ENCODE data around the gene IDUA.

IDUA gene

DNA sequence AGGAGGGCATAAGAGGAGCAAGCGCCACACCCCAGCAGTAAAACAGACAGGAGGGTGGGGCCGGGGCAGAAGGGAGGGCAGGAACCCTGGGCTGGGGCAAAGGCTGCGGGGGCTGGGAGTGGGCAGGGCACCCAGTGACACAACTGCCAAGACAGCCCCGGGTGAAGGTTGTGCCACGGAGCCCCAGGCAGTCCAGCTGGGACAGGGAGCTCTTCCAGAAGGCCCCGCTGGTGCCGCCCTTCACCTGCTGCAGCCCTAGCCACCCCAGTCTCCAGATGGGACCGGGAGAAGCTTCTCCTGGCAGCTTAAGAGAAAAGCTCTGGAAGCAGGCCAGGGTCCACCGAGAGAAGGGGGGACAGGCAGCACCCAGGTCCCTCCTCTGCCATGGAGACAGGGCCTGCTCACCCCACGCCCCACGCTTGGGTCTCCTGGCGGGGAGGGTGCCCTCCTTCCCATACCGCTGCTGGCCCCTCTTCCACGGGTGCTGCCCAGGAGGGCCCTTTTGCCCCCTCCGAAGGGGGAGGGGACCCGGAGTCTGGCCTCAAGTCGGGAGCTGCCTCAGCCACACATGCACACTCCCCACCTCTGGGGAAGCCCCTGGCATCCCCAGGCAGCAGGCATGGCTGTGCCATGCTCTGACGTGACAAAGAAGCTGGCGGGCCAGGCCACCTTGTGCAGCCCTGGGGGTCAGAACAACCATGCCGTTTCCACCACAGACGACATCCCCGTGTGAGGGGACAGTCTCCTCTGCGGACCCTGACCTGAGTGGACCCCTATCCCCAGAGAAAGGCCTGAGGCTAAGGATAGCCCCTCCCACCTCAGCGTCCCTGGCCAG lies 15.0 kb upstream of the IDUA start:
- Histone ChIP-seq H3K79me2 (ENCODE audit: insufficient read depth, low read length) (no peaks in the 10 kb centered on the region), H3K4me3 (ENCODE audit: insufficient read depth, low read length, poor library complexity, severe bottlenecking) (peak overlapping the region; percentile 85), H3K9me3 (ENCODE audit: insufficient read depth, low read length) (no peaks in the 10 kb centered on the region), H3K9me2 (replicated peaks; ENCODE audit: insufficient read depth, low read length) (no peaks in the 10 kb centered on the region), H3K9ac (ENCODE audit: low read length) (peak overlapping the region; percentile 68; the same call in 1 of the 2 replicates), H3K4me2 (ENCODE audit: low read depth, low read length, poor library complexity, severe bottlenecking) (peak overlapping the region; percentile 78), H3K36me3 (ENCODE audit: low read length) (no peaks in the 10 kb centered on the region), H2AFZ (ENCODE audit: low read depth, low read length, severe bottlenecking) (no peak overlapping the region), H3K27ac (ENCODE audit: low read depth, low read length) (no peak overlapping the region), H3F3A (ENCODE audit: insufficient read depth) (no peaks in the 10 kb centered on the region), H3K27me3 (ENCODE audit: low read length) (no peaks in the 10 kb centered on the region), H4K20me1 (ENCODE audit: low read depth, low read length) (no peaks in the 10 kb centered on the region)
- TF ChIP-seq, protein P1, sequence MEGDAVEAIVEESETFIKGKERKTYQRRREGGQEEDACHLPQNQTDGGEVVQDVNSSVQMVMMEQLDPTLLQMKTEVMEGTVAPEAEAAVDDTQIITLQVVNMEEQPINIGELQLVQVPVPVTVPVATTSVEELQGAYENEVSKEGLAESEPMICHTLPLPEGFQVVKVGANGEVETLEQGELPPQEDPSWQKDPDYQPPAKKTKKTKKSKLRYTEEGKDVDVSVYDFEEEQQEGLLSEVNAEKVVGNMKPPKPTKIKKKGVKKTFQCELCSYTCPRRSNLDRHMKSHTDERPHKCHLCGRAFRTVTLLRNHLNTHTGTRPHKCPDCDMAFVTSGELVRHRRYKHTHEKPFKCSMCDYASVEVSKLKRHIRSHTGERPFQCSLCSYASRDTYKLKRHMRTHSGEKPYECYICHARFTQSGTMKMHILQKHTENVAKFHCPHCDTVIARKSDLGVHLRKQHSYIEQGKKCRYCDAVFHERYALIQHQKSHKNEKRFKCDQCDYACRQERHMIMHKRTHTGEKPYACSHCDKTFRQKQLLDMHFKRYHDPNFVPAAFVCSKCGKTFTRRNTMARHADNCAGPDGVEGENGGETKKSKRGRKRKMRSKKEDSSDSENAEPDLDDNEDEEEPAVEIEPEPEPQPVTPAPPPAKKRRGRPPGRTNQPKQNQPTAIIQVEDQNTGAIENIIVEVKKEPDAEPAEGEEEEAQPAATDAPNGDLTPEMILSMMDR (IDR thresholded peaks at IDR 0.05; ENCODE audit: insufficient read depth, low read length, poor library complexity, severe bottlenecking), result no peak
- TF ChIP-seq EZH2phosphoT487 (conservative IDR thresholded peaks at IDR 0.05; ENCODE audit: low read length), result no peak

- no peaks in the 10 kb centered on the region for H3K79me2 ChIP-seq (ENCODE audit: insufficient read depth, low read length)
- H3K27ac ChIP-seq (ENCODE audit: low read depth, low read length), result no peak overlapping the region
- H3K4me2 ChIP-seq (ENCODE audit: low read depth, low read length, poor library complexity, severe bottlenecking), result peak overlapping the region; percentile 78
- H3K9me3 ChIP-seq (ENCODE audit: insufficient read depth, low read length), result no peaks in the 10 kb centered on the region
- TF ChIP-seq, protein P1 (IDR thresholded peaks at IDR 0.05; ENCODE audit: insufficient read depth, low read length, poor library complexity, severe bottlenecking), result no peak
- TF ChIP-seq EZH2phosphoT487 (conservative IDR thresholded peaks at IDR 0.05; ENCODE audit: low read length), result no peak
- no peaks in the 10 kb centered on the region for H3K9me2 ChIP-seq (replicated peaks; ENCODE audit: insufficient read depth, low read length)
- no peaks in the 10 kb centered on the region for H3F3A ChIP-seq (ENCODE audit: insufficient read depth)
- no peaks in the 10 kb centered on the region for H4K20me1 ChIP-seq (ENCODE audit: low read depth, low read length)
- no peaks in the 10 kb centered on the region for H3K36me3 ChIP-seq (ENCODE audit: low read length)
- H2AFZ ChIP-seq (ENCODE audit: low read depth, low read length, severe bottlenecking), result peak overlapping the region; percentile 68
- no peaks in the 10 kb centered on the region for H3K27me3 ChIP-seq (ENCODE audit: low read length)
- H3K4me3 ChIP-seq (ENCODE audit: insufficient read depth, low read length, poor library complexity, severe bottlenecking), result peak overlapping the region; percentile 85
- peak overlapping the region; percentile 68 for H3K9ac ChIP-seq (ENCODE audit: low read length)
Measured at GRCh38 chr4:972651-973424, 14.0 kb upstream of the IDUA start.

GRCh38 chr4:973431-974397 lies 13.1 kb upstream of the IDUA start, which contains the start of gene DGKQ:
DGKQ (minus strand) TSS chr4:973569; CDS start chr4:973482, 87 bp downstream.
- TF ChIP-seq, protein P1 (IDR thresholded peaks at IDR 0.05; ENCODE audit: insufficient read depth, low read length, poor library complexity, severe bottlenecking), result no peak
- TF ChIP-seq EZH2phosphoT487 (conservative IDR thresholded peaks at IDR 0.05; ENCODE audit: low read length), result no peak
- Histone ChIP-seq H3K27ac (ENCODE audit: low read depth, low read length) (no peak within 1 kb of the TSS), H2AFZ (ENCODE audit: low read depth, low read length, severe bottlenecking) (peak within 1 kb of the TSS; percentile 68), H3K9me3 (ENCODE audit: insufficient read depth, low read length) (no peaks in the 10 kb centered on the region), H3K4me2 (ENCODE audit: low read depth, low read length, poor library complexity, severe bottlenecking) (peak within 1 kb of the TSS; percentile 78), H3K9me2 (replicated peaks; ENCODE audit: insufficient read depth, low read length) (no peaks in the 10 kb centered on the region), H4K20me1 (ENCODE audit: low read depth, low read length) (no peaks in the 10 kb centered on the region), H3K4me3 (ENCODE audit: insufficient read depth, low read length, poor library complexity, severe bottlenecking) (peak within 1 kb of the TSS; percentile 85), H3K36me3 (ENCODE audit: low read length) (no peaks in the 10 kb centered on the region), H3K27me3 (ENCODE audit: low read length) (no peaks in the 10 kb centered on the region), H3K79me2 (ENCODE audit: insufficient read depth, low read length) (no peaks in the 10 kb centered on the region), H3K9ac (ENCODE audit: low read length) (peak within 1 kb of the TSS; percentile 68), H3F3A (ENCODE audit: insufficient read depth) (no peaks in the 10 kb centered on the region)

All from SU-DHL-6 (cell line).